Activated CD4-positive, alpha-beta T cell treated with anti-CD3 and anti-CD28 coated beads, Interleukin-2, amount 50 U/mL, for 1 hour (primary cell): ENCODE data around the gene OR2T34.
"Not testable (repeated sequence)": the region's sequence is repeated elsewhere in the genome, so short reads cannot be mapped to it uniquely, and the experiment has no call there.

ENCODE experiments used
- DNase-seq: peaks from one replicate; pipeline ENCODE4 v3.0.0-alpha.2; 2020

The OR2T34 gene

GRCh38 chr1:248547383-248547782 lies 27.2 kb downstream of the OR2T34 start:
- not testable (repeated sequence) for DNase-seq

- not testable (repeated sequence) for DNase-seq
Observed at GRCh38 chr1:248537449-248537848, 37.1 kb downstream of the OR2T34 start.
